ENCODE results near the gene PALS2.

- TF ChIP-seq POLR2A (IDR thresholded peaks at IDR 0.05): no peak
- TF ChIP-seq, protein P1, sequence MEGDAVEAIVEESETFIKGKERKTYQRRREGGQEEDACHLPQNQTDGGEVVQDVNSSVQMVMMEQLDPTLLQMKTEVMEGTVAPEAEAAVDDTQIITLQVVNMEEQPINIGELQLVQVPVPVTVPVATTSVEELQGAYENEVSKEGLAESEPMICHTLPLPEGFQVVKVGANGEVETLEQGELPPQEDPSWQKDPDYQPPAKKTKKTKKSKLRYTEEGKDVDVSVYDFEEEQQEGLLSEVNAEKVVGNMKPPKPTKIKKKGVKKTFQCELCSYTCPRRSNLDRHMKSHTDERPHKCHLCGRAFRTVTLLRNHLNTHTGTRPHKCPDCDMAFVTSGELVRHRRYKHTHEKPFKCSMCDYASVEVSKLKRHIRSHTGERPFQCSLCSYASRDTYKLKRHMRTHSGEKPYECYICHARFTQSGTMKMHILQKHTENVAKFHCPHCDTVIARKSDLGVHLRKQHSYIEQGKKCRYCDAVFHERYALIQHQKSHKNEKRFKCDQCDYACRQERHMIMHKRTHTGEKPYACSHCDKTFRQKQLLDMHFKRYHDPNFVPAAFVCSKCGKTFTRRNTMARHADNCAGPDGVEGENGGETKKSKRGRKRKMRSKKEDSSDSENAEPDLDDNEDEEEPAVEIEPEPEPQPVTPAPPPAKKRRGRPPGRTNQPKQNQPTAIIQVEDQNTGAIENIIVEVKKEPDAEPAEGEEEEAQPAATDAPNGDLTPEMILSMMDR (IDR thresholded peaks at IDR 0.05): no peak
Observed at GRCh38 chr7:24570983-24571382, 2.3 kb upstream of the PALS2 start.
